Keratinocyte (primary cell): Measurements from ENCODE around the gene ATCAY. TPM values are rescaled to one million over a fixed set of nuclear protein-coding genes. Genes with fewer than 3 reads are reported as not detected.

Source experiments
- DNase-seq: peaks from one replicate; pipeline ENCODE4 v3.0.0-alpha.2; 2011; ENCODE audit warnings: low read depth, missing footprints, low spot score
- FAIRE-seq: peaks from 2 replicates; lab custom pipeline; 2011; peaks lifted over from hg19 to GRCh38; lab: Jason Lieb, UNC
- H2AFZ ChIP-seq: 2 replicates; pipeline ENCODE4 v1.6.0; 2012; ENCODE audit warnings: low read length, control low read depth, inconsistent platforms; ENCODE audit not compliant: control insufficient read depth
- H3K27ac ChIP-seq: 2 replicates; pipeline ENCODE4 v1.5.1; 2011; ENCODE audit warnings: low read length; ENCODE audit not compliant: control insufficient read depth, insufficient read depth
- H3K27me3 ChIP-seq: 3 replicates; pipeline ENCODE4 v1.6.0; 2011; ENCODE audit warnings: low read length; ENCODE audit not compliant: control insufficient read depth, insufficient read depth; ENCODE audit errors: extremely low read depth
- H3K36me3 ChIP-seq, 2 experiments: 2 replicates in 1 of 2; 3 replicates in 1 of 2; pipeline ENCODE4 v1.5.1; 2011; ENCODE audit warnings: low read length in 2 of 2, mild to moderate bottlenecking in 1 of 2; ENCODE audit not compliant: control insufficient read depth in 2 of 2, insufficient read depth in 2 of 2; ENCODE audit errors: extremely low read depth in 1 of 2
- H3K4me1 ChIP-seq: 3 replicates; pipeline ENCODE4 v1.5.1; 2011; ENCODE audit warnings: low read length; ENCODE audit not compliant: control insufficient read depth, insufficient read depth; ENCODE audit errors: extremely low read depth
- H3K4me2 ChIP-seq: 3 replicates; pipeline ENCODE4 v1.6.0; 2011; ENCODE audit warnings: low read depth, low read length; ENCODE audit not compliant: control insufficient read depth, insufficient read depth; ENCODE audit errors: extremely low read depth
- H3K4me3 ChIP-seq, 3 experiments: fragments of 200-600 bp in 1 of 3; sonication (generic) in 1 of 3; 2 replicates in 2 of 3; 3 replicates in 1 of 3; pipeline ENCODE4 v1.5.1; 2011 to 2016; ENCODE audit warnings: low read length in 3 of 3, mild to moderate bottlenecking in 3 of 3, control low read depth in 2 of 3, inconsistent platforms in 1 of 3, low read depth in 1 of 3, mixed read lengths in 1 of 3, mixed run types in 1 of 3, moderate library complexity in 1 of 3; ENCODE audit not compliant: control insufficient read depth in 2 of 3, insufficient read depth in 2 of 3; ENCODE audit errors: extremely low read depth in 1 of 3
- H3K79me2 ChIP-seq: 2 replicates; pipeline ENCODE4 v1.6.0; 2012; ENCODE audit warnings: low read length; ENCODE audit not compliant: control insufficient read depth, insufficient read depth
- H3K9ac ChIP-seq: 3 replicates; pipeline ENCODE4 v1.6.0; 2011; ENCODE audit warnings: low read length; ENCODE audit not compliant: control insufficient read depth, insufficient read depth; ENCODE audit errors: extremely low read depth
- H3K9me1 ChIP-seq: 3 replicates; pipeline ENCODE4 v1.6.0; 2011; ENCODE audit warnings: low read length; ENCODE audit not compliant: control insufficient read depth, insufficient read depth; ENCODE audit errors: extremely low read depth
- H3K9me3 ChIP-seq: 2 replicates; pipeline ENCODE4 v1.5.1; 2012; ENCODE audit warnings: low read depth, low read length; ENCODE audit not compliant: control insufficient read depth
- H4K20me1 ChIP-seq: 3 replicates; pipeline ENCODE4 v1.6.0; 2011; ENCODE audit warnings: low read length; ENCODE audit not compliant: control insufficient read depth, insufficient read depth; ENCODE audit errors: extremely low read depth
- CTCF ChIP-seq, 3 experiments: IDR thresholded peaks in 1 of 3; conservative IDR thresholded peaks in 1 of 3; optimal IDR thresholded peaks in 1 of 3; 2 replicates in 2 of 3; 3 replicates in 1 of 3; pipeline versions ENCODE3 to v1.5.1; 2011; ENCODE audit warnings: low read length in 3 of 3, mild to moderate bottlenecking in 3 of 3, moderate library complexity in 2 of 3, control low read depth in 1 of 3, inconsistent platforms in 1 of 3; ENCODE audit not compliant: insufficient read depth in 2 of 3; ENCODE audit errors: extremely low read depth in 1 of 3
- EZH2 ChIP-seq: IDR thresholded peaks from one replicate; pipeline ENCODE4 v1.6.1; 2012; ENCODE audit warnings: inconsistent platforms, mild to moderate bottlenecking, low read length, moderate library complexity
- dilution Hi-C: fragments of 300-500 bp; cut with MboI; formaldehyde crosslinking; loops from one replicate; pipeline ENCODE4 v1.7.0; 2020; ENCODE audit warnings: low sequenced_read_pairs; ENCODE audit not compliant: extremely low pct_ligation_motif_present
- polyA plus RNA-seq, 5 experiments: library from polyadenylated mRNA; depleted of rRNA in 3 of 5; stranded (reverse) in 3 of 5; stranded (forward) in 1 of 5; unstranded in 1 of 5; fragments of >200 nt; gene quantifications; 1 replicate in 1 of 5; 2 replicates in 3 of 5; 3 replicates in 1 of 5; pipeline versions ENCODE4 v1.2.1 to v1.2.3, GENCODE V29; 2011 to 2012; ENCODE audit warnings: missing spikeins in 2 of 5, low read depth in 1 of 5, low replicate concordance in 1 of 5

Gene ATCAY
- polyA plus RNA-seq, 1 donor (not counting 4 experiments of a cell fraction or from before 2014, with no cell fraction given): not detected

GRCh38 chr19:3910105-3910504, 29.6 kb downstream of the ATCAY start:
- H3K9ac ChIP-seq: no peak overlapping the region
- FAIRE-seq (no peak), DNase-seq (no peak)
- dilution Hi-C loops: no loop called here
- H3K4me3 ChIP-seq: no peak overlapping the region
- H3K4me2 ChIP-seq: no peak overlapping the region
- H3K27ac ChIP-seq: no peak overlapping the region
- H3K27me3 ChIP-seq: no peaks in the 10 kb centered on the region
- no peak overlapping the region for H2AFZ ChIP-seq
- peaks cover 5% of the 10 kb centered on the region for H3K9me3 ChIP-seq
- H4K20me1 ChIP-seq: no peaks in the 10 kb centered on the region
- no peaks in the 10 kb centered on the region for H3K79me2 ChIP-seq
- TF ChIP-seq EZH2 (no peak), CTCF (optimal IDR thresholded peaks at IDR 0.05 in 1 of 3, IDR thresholded peaks at IDR 0.05 in 1 of 3, conservative IDR thresholded peaks at IDR 0.05 in 1 of 3; ENCODE audit: extremely low read depth in 1 of 3, insufficient read depth in 2 of 3, low read length in 3 of 3) (no peak)
- no peaks in the 10 kb centered on the region for H3K4me1 ChIP-seq
- no peaks in the 10 kb centered on the region for H3K36me3 ChIP-seq
- no peaks in the 10 kb centered on the region for H3K9me1 ChIP-seq

GRCh38 chr19:3914199-3914598, 33.7 kb downstream of the ATCAY start:
- no peak overlapping the region for H3K4me2 ChIP-seq

More at GRCh38 chr19:3914199-3914598, 33.7 kb downstream of the ATCAY start:
- H3K9me1 ChIP-seq: no peaks in the 10 kb centered on the region
- H3K27me3 ChIP-seq: no peaks in the 10 kb centered on the region
- H3K4me1 ChIP-seq: no peaks in the 10 kb centered on the region
- no peaks in the 10 kb centered on the region for H3K36me3 ChIP-seq
- H4K20me1 ChIP-seq: no peaks in the 10 kb centered on the region
- H3K9ac ChIP-seq: no peak overlapping the region
- H2AFZ ChIP-seq: no peak overlapping the region
- H3K9me3 ChIP-seq: peaks cover 5% of the 10 kb centered on the region
- dilution Hi-C loops: no loop called here
- H3K4me3 ChIP-seq: no peak overlapping the region
- no peak for TF ChIP-seq CTCF (optimal IDR thresholded peaks at IDR 0.05 in 1 of 3, IDR thresholded peaks at IDR 0.05 in 1 of 3, conservative IDR thresholded peaks at IDR 0.05 in 1 of 3; ENCODE audit: extremely low read depth in 1 of 3, insufficient read depth in 2 of 3, low read length in 3 of 3)
- no peak for TF ChIP-seq EZH2
- H3K27ac ChIP-seq: no peak overlapping the region
- no peak for DNase-seq
- FAIRE-seq: no peak
- no peaks in the 10 kb centered on the region for H3K79me2 ChIP-seq
